Natural killer cell (primary cell): Measurements from ENCODE around the gene PRAMEF9. TPM values are rescaled to one million over a fixed set of nuclear protein-coding genes. Genes with fewer than 3 reads are reported as not detected.
"Not testable (repeated sequence)": the region's sequence is repeated elsewhere in the genome, so short reads cannot be mapped to it uniquely, and the experiment has no call there.

Experiments used
- ATAC-seq, 3 donors: fragments of 150-1000 bp in 2 of 3; fragments of 200-7000 bp in 1 of 3; cut with Tn5 transposase; 1 replicate in 1 of 3; 2 replicates in 2 of 3; pipeline ENCODE4 v1.10.0; 2021; ENCODE audit warnings: mild to moderate bottlenecking in 2 of 3, moderate library complexity in 2 of 3
- DNase-seq, 2 donors: peaks; one replicate each; pipeline versions ENCODE4 v3.0.0 to v3.0.0-alpha.2; 2013 to 2021; ENCODE audit warnings: mixed read lengths in 1 of 2
- H3K27ac ChIP-seq: one replicate; pipeline ENCODE4 v1.5.1; 2013; ENCODE audit warnings: mild to moderate bottlenecking, low read length
- H3K27me3 ChIP-seq: one replicate; pipeline ENCODE4 v1.6.1; 2013; ENCODE audit warnings: low read length; ENCODE audit not compliant: control insufficient read depth, insufficient read depth
- H3K36me3 ChIP-seq: one replicate; pipeline ENCODE4 v1.6.1; 2013; ENCODE audit warnings: low read length; ENCODE audit not compliant: control insufficient read depth, insufficient read depth
- H3K4me1 ChIP-seq: one replicate; pipeline ENCODE4 v1.6.1; 2013; ENCODE audit warnings: low read length; ENCODE audit not compliant: control insufficient read depth, insufficient read depth
- H3K4me3 ChIP-seq: one replicate; pipeline ENCODE4 v1.5.1; 2013; ENCODE audit warnings: low read length
- H3K9me3 ChIP-seq: one replicate; pipeline ENCODE4 v1.6.1; 2013; ENCODE audit warnings: low read length; ENCODE audit not compliant: control insufficient read depth, insufficient read depth
- H3K27ac Mint-ChIP-seq, 2 donors: one replicate each; pipeline ENCODE4 v1.8.0; 2022; ENCODE audit warnings: mild to moderate bottlenecking in 2 of 2, mixed read lengths in 2 of 2, moderate library complexity in 1 of 2
- H3K27me3 Mint-ChIP-seq, 2 donors: one replicate each; pipeline ENCODE4 v1.8.0; 2022; ENCODE audit warnings: low read depth in 2 of 2, mixed read lengths in 2 of 2
- H3K36me3 Mint-ChIP-seq: one replicate; pipeline ENCODE4 v1.8.0; 2022; ENCODE audit warnings: mixed read lengths
- H3K4me1 Mint-ChIP-seq, 2 donors: one replicate each; pipeline ENCODE4 v1.8.0; 2022; ENCODE audit warnings: mixed read lengths in 2 of 2
- H3K4me3 Mint-ChIP-seq: one replicate; pipeline ENCODE4 v1.8.0; 2022; ENCODE audit warnings: mild to moderate bottlenecking, moderate library complexity, mixed read lengths
- H3K9me3 Mint-ChIP-seq, 2 donors: one replicate each; pipeline ENCODE4 v1.8.0; 2022; ENCODE audit warnings: mixed read lengths in 2 of 2
- WGBS: methylation state at CpG from one replicate; pipeline ENCODE4 v1.1.7; 2013; ENCODE audit warnings: missing lambda C conversion rate; ENCODE audit not compliant: insufficient coverage; 5-methylcytosine and 5-hydroxymethylcytosine counted together
- intact Hi-C: fragments of 100-400 bp; cut with micrococcal nuclease; formaldehyde crosslinking; loops from one replicate; pipeline ENCODE4 v1.14.2; 2022
- total RNA-seq, 4 donors: library from RNA; stranded (reverse); fragments of 120-200 nt in 1 of 4; gene quantifications; one replicate each; pipeline versions ENCODE4 v1.2.3 to v1.2.4, GENCODE V29; 2013 to 2022

The PRAMEF9 gene
- total RNA-seq, result not detected
- total RNA-seq (2013), result not detected

DNA sequence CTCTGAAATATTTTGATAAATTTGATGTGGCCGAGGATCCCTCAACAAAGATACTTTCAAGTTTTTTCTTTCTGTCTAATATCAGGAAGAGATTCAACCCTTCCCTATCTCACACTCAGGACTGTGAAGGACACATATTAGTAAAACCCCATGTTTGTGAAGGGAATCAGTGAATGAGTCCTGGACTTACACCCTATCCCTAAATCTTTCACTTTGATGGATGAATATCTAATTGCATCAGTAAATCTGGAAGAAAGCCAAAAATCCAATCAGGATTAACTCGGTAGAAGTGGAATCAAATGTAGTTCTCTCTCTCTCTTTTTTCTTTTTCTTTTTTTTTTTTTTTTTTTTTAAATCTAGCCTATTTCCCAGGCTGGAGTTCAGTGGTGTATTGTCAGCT is at the start of gene PRAMEF9:
Gene PRAMEF9 (plus strand): TSS at position 301 of the 400 bp plus-strand sequence. CDS start 3,433 bp downstream, outside the sequence.
- H3K4me1 ChIP-seq, ATAC-seq, H3K27ac Mint-ChIP-seq, H3K36me3 Mint-ChIP-seq, H3K4me3 Mint-ChIP-seq, H3K36me3 ChIP-seq, intact Hi-C loops, H3K4me1 Mint-ChIP-seq, DNase-seq, H3K4me3 ChIP-seq, H3K27ac ChIP-seq, H3K9me3 ChIP-seq, H3K27me3 Mint-ChIP-seq, H3K9me3 Mint-ChIP-seq, H3K27me3 ChIP-seq: not testable (repeated sequence)
- no CpG with 5 or more reads among the region's 2 CpGs for WGBS

DNA sequence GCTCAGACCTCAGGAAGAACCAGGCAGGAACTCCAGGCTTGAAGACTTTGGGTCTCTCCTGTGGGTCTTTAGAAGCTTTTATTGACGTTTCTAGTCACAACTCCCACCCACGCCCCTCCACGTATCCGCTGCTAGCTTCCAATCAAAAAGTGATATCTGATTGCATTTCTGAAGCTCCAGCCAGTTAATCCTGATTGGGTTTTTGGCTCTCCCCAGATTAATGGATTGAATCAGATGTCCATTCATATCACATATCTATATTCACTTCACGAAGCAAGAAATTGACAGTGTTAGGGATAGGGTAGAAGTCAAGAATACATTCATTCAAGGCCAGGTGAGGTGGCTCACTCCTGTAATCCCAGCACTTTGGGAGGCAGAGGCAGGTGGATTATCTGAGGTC is 15.7 kb upstream of the PRAMEF9 start, which contains the start of gene PRAMEF26:
Gene PRAMEF26 (minus strand): TSS at position 101 of the 400 bp plus-strand sequence. CDS start 2,914 bp downstream, outside the sequence.
- H3K4me3 Mint-ChIP-seq, H3K9me3 ChIP-seq, H3K27ac Mint-ChIP-seq, H3K36me3 ChIP-seq, H3K9me3 Mint-ChIP-seq, H3K4me1 Mint-ChIP-seq, H3K27me3 ChIP-seq, H3K4me1 ChIP-seq, DNase-seq, H3K36me3 Mint-ChIP-seq, H3K4me3 ChIP-seq, H3K27me3 Mint-ChIP-seq, ATAC-seq, intact Hi-C loops, H3K27ac ChIP-seq: not testable (repeated sequence)
- WGBS, result no CpG with 5 or more reads among the region's 5 CpGs

DNA sequence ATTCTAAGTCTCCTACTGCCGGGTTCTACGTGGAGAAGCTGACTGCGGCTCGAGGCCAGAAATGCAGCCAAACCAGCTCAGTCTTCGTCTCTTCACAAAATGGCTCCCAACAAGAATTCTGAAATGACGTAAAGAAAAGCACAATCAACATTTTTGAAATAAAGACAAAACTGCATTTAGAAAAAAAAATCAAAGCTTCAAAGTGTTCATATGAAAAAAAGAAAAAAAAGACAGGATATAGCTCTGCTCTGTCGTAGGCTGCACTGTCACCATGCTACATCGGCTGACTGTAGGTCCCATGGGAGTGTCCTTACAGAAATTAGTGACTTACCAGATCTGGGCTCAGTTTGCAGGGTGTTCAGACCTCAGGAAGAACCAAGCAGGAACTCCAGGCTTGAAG is 6.1 kb upstream of the PRAMEF9 start, which contains the start of gene HNRNPCL4:
Gene HNRNPCL4 (minus strand): TSS at position 101 of the 400 bp plus-strand sequence. CDS start 164 bp downstream, outside the sequence.
- H3K4me1 ChIP-seq, H3K4me3 ChIP-seq, H3K36me3 Mint-ChIP-seq, H3K9me3 ChIP-seq, ATAC-seq, H3K4me3 Mint-ChIP-seq, H3K4me1 Mint-ChIP-seq, H3K36me3 ChIP-seq, H3K27ac Mint-ChIP-seq, DNase-seq, H3K27ac ChIP-seq, intact Hi-C loops, H3K9me3 Mint-ChIP-seq, H3K27me3 Mint-ChIP-seq, H3K27me3 ChIP-seq: not testable (repeated sequence)
- no CpG with 5 or more reads among the region's 8 CpGs for whole genome bisulfite sequencing

DNA sequence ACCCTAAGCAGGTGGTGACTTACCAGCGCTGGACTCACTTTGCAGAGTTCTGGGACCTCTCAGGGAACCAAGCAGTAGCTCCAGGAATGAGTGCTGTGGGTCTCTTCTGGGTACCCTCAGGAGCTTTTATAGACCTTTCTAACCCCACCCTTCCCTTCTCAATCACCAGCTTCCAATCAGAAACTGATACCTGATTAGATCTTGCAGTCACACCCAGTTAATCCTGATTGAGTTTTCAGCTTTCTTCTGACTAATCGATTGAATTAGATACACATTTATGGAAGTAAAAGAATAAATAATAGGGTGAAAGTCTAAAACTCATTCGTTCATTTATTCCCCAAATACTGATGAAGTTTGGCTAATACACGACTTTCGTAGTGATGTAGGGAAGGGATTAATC is 29.7 kb downstream of the PRAMEF9 start, which contains the start of gene PRAMEF13:
Gene PRAMEF13 (minus strand): TSS at position 101 of the 400 bp plus-strand sequence. CDS start 1,820 bp downstream, outside the sequence.
- H3K4me1 Mint-ChIP-seq, ATAC-seq, intact Hi-C loops, H3K4me3 ChIP-seq, H3K36me3 ChIP-seq, H3K27me3 ChIP-seq, H3K27ac Mint-ChIP-seq, H3K4me3 Mint-ChIP-seq, H3K27ac ChIP-seq, H3K9me3 ChIP-seq, DNase-seq, H3K36me3 Mint-ChIP-seq, H3K9me3 Mint-ChIP-seq, H3K4me1 ChIP-seq, H3K27me3 Mint-ChIP-seq: not testable (repeated sequence)
- no CpG with 5 or more reads among the region's 5 CpGs for WGBS

DNA sequence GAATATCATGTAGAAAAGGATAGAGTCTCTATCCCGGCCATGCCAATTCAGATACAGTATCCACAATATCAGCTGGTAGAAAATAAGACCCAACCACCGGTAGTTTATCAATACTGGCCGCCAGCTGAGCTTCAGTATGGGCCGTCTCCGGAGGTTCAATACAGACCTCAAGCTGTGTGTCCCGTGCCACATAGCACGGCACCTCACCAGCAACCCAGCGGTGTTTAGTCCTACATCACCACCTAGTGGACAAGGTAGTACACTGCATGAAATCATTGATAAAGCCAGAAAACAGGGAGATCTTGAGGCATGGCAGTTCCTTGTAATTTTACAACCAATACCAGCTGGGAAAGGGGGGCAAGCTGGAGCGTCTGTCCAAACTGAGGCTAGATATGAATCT is 37.1 kb downstream of the PRAMEF9 start:
- H3K27me3 ChIP-seq, H3K36me3 Mint-ChIP-seq, H3K27ac Mint-ChIP-seq, H3K9me3 ChIP-seq, H3K27me3 Mint-ChIP-seq, H3K27ac ChIP-seq, H3K4me1 Mint-ChIP-seq, intact Hi-C loops, H3K9me3 Mint-ChIP-seq, DNase-seq, H3K36me3 ChIP-seq, H3K4me1 ChIP-seq, H3K4me3 ChIP-seq, H3K4me3 Mint-ChIP-seq: not testable (repeated sequence)
- ATAC-seq, result peak in 1 of 3 donors; percentile 47
- WGBS, result no CpG with 5 or more reads among the region's 9 CpGs

DNA sequence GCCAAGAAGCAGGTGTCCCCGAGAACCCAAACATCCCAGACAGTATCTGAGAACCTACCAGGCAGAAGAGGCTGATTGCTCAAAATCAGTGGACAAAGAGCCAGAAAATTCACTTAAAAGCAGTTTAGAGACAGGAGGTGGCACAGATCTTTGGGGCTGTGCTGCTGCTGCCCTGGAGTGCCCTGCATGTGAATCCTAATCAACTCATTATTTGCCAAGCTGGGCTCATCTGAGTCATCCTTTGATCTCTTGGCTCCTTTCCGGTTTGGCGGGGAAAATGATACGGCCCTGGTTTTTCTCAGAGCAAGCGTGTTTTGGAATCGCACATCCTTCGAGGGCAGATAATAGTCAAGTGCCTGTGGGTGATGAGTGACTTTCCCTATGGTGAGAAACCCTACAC is 45.0 kb downstream of the PRAMEF9 start:
- H3K4me3 Mint-ChIP-seq, H3K9me3 ChIP-seq, ATAC-seq, H3K36me3 ChIP-seq, H3K4me3 ChIP-seq, H3K27me3 ChIP-seq, H3K27me3 Mint-ChIP-seq, DNase-seq, H3K36me3 Mint-ChIP-seq, H3K27ac Mint-ChIP-seq, H3K9me3 Mint-ChIP-seq, H3K4me1 Mint-ChIP-seq, H3K4me1 ChIP-seq, intact Hi-C loops, H3K27ac ChIP-seq: not testable (repeated sequence)
- WGBS, result no CpG with 5 or more reads among the region's 7 CpGs

DNA sequence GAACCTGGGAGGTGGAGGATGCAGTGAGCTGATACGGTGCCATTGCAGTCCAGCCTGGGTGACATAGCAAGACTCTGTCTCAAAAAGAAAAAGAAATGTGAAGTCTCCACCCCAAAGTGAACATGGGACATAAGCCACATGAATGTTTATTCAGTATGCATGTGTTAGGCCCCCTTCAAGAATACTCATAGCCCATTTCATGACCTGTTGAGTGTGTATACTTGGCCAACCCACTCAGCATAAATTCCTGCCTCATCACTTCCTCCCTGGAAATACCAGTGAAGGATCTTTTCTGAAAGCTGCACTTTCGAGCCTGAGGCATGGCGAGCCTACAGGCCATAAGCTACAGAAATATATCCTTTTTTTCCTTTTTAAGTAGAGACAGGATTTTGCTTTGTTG is 47.6 kb downstream of the PRAMEF9 start:
- H3K4me3 ChIP-seq, H3K4me1 Mint-ChIP-seq, ATAC-seq, intact Hi-C loops, H3K36me3 Mint-ChIP-seq, DNase-seq, H3K9me3 Mint-ChIP-seq, H3K4me3 Mint-ChIP-seq, H3K9me3 ChIP-seq, H3K27me3 ChIP-seq, H3K27ac ChIP-seq, H3K27ac Mint-ChIP-seq, H3K4me1 ChIP-seq, H3K27me3 Mint-ChIP-seq, H3K36me3 ChIP-seq: not testable (repeated sequence)
- no CpG with 5 or more reads among the region's 3 CpGs for WGBS

DNA sequence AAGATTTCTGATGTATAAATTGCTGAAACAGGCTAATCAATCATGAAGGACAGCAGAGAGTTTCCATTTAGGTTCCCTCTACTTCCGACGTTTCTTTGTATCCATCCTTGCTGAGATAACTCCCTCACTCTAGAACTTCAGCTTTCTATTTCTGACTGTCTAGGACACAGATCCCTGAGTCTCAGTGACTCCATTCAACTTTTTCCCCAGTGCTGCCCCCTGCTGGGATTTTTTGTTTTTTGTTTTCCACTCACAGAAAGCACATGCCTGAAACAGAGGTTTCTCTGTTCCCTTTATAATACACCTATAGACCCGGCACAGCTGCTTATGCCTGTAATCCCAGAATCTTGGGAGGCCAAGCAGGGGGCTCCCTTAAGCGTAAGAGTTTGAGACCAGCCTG is 51.1 kb downstream of the PRAMEF9 start:
- not testable (repeated sequence) for H3K36me3 Mint-ChIP-seq, H3K4me3 Mint-ChIP-seq, H3K9me3 ChIP-seq, H3K4me1 ChIP-seq, H3K27me3 Mint-ChIP-seq, H3K4me3 ChIP-seq, H3K27me3 ChIP-seq, H3K27ac ChIP-seq, H3K4me1 Mint-ChIP-seq, ATAC-seq, H3K36me3 ChIP-seq, DNase-seq, H3K27ac Mint-ChIP-seq, H3K9me3 Mint-ChIP-seq
- intact Hi-C loops, result loop anchor here (10.0 kb wide), 1 partner anchor 152 kb away; the partner anchor contains the start of gene PRAMEF19
- no CpG with 5 or more reads among the region's 4 CpGs for whole genome bisulfite sequencing
